ENCODE data around the gene TCTN1.

The TCTN1 gene

DNA sequence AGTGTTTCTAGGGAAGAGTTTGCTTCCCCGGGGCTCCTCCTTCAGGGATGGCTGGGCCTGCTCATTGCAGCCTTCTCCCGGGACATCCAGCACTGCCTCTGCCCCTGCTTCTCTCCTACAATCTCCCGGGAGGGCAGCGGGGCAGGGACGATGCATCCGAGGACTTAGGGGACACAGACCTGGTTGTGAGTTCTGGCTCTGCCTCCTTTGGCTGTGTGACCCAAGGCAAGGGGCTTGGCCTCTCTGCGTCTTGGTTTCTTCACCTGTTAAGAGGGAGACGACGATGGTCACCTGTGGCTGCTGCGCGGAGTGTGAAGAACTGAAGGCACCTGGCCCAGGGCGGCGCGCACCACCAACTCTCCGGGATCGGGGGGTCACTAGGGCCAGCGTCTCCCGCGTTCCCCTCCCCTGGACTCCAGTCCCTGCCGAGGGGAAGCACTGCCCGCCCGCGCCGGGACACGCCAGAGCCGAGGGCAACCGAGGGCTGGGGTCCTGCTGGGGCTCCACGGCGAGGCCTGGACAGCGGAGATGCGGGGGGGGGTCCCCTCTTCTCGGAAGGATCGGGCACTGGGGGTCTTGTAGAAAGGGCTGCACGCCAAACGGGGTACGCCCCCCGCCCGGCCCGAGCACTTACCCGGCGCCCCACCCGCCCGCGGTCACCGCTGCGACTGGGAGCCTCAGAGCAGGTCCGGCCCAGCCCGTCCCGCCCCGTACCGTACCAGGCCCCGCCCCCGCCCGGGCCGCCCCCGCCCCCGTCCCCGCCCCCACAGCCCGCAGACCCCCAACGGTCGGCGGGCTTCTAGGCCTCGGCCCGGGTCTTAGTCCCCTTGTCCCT lies 74.7 kb downstream of the TCTN1 start, which contains the start of gene HVCN1:
Gene HVCN1 (minus strand): TSS at position 670 of the 835 bp plus-strand sequence. CDS start 5,870 bp downstream, outside the sequence.
- peaks cover 0 to 4% of the 10 kb centered on the region in 2 donors for H3K9me3 ChIP-seq (replicated peaks in 1 of 2; ENCODE audit: control insufficient read depth in 2 of 2, insufficient read depth in 1 of 2, low read depth in 1 of 2, low read length in 2 of 2)
- peak within 1 kb of the TSS; percentile 30 to 89 for H3K4me3 ChIP-seq (ENCODE audit: low read length in 2 of 2)
- peak within 1 kb of the TSS; percentile 76 for H3K14ac ChIP-seq (ENCODE audit: low read length)
- no peaks in the 10 kb centered on the region for H3K79me1 ChIP-seq (ENCODE audit: low read depth, low read length)
- H3K4ac ChIP-seq (ENCODE audit: low read length): peak within 1 kb of the TSS; percentile 93
- H2BK15ac ChIP-seq (ENCODE audit: low read length): peak within 1 kb of the TSS; percentile 84
- H3K4me1 ChIP-seq (ENCODE audit: control insufficient read depth in 2 of 2, insufficient read depth in 1 of 2, low read depth in 1 of 2, low read length in 2 of 2): peaks cover 0 to 13% of the 10 kb centered on the region in 2 donors
- H2BK12ac ChIP-seq (ENCODE audit: low read length): peak within 1 kb of the TSS; percentile 64
- peak within 1 kb of the TSS; percentile 83 for H2AK5ac ChIP-seq (ENCODE audit: low read depth, low read length)
- H4K8ac ChIP-seq (ENCODE audit: low read depth, low read length): peak within 1 kb of the TSS; percentile 100
- H2BK5ac ChIP-seq (ENCODE audit: low read length): peak within 1 kb of the TSS; percentile 87
- peak within 1 kb of the TSS; percentile 11 for H4K91ac ChIP-seq (ENCODE audit: low read depth, low read length, poor library complexity)
- H2BK120ac ChIP-seq (ENCODE audit: low read depth, low read length): peak within 1 kb of the TSS; percentile 74
- DNase-seq (ENCODE audit: low spot score): peak; percentile 14
- peak within 1 kb of the TSS; percentile 91 for H3K9ac ChIP-seq (ENCODE audit: low read depth, low read length, poor library complexity)
- H3K4me2 ChIP-seq (ENCODE audit: insufficient read depth, low read length, poor library complexity, severe bottlenecking): peak within 1 kb of the TSS; percentile 76
- H3K23ac ChIP-seq (ENCODE audit: low read depth, low read length, poor library complexity): peak within 1 kb of the TSS; percentile 29
- H3K36me3 ChIP-seq (replicated peaks in 1 of 2; ENCODE audit: control insufficient read depth in 2 of 2, insufficient read depth in 2 of 2, low read length in 2 of 2): no peaks in the 10 kb centered on the region
- no CpG with 5 or more reads among the region's 64 CpGs for WGBS, 2 donors (ENCODE audit: extremely low coverage in 2 of 2, insufficient read length in 2 of 2, insufficient replicate concordance in 1 of 2)
- peak within 1 kb of the TSS; percentile 99 for H3K18ac ChIP-seq (ENCODE audit: low read length)
- H3K27me3 ChIP-seq (ENCODE audit: control insufficient read depth in 3 of 3, insufficient read depth in 3 of 3, low read depth in 1 of 3, low read length in 3 of 3): peaks cover 0 to 63% (median 10%) of the 10 kb centered on the region in 3 experiments
- H3K27ac ChIP-seq (replicated peaks; ENCODE audit: low read length): peak within 1 kb of the TSS; percentile 23
- H2AFZ ChIP-seq (ENCODE audit: low read length): peak within 1 kb of the TSS; percentile 89

DNA sequence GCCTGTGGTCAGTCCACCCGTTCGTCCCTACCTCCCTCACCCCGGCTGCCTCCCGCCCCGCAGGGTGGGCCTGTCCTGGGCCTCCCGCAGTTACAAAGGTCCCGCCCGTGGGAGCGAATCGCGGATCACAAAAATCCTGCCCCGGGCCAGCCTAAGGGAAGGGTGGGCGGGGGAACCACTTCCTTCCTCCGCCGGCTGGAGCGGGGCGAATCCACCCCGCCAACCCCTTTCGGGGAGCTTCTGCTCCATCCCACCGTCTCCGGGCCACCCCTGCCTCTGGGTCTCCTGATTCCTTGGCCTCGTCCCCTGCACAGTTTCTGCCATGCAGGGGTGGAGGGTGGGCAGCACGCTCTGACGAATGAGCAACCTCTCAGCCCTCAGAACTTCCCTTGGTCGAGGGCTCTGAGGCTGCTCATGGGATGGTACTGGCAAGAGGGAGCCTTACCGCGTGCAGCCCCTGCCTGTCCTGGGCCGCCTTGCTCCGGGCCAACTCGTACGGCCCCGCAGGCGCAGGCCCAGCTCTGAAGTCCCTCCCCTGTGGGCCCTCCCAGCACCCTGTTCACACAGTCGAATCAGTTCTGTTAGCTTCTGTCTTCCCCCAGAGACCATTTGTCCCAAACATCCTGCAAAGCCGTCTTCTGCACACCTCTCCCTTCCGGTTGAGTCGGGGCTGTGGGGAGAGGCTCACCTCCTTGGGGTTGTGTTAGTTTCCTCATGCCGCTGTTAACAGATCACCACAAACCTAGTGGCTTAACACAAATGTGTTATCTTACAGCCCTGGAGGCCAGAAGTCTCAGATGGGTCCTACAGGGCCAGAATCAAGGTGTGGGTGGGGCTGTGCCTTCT lies 75.6 kb downstream of the TCTN1 start:
- DNase-seq (ENCODE audit: low spot score): peak; percentile 57

DNA sequence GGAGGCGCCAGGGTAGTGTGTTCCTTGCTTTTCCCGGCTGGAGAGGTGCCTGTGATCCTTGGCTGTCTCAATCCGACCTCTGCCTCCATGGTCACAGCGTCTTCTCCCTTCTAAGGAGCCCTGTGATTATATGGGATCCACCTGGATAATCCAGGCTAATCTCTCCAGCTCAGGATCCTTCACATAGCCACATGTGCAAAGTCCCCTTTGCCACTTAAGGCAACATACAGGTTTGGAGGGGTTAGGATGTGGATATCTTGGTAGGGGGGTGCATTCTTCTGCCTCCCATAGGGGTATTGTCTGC lies 76.2 kb downstream of the TCTN1 start:
- H3K18ac ChIP-seq (ENCODE audit: low read length): peak overlapping the region; percentile 99
- H3K9ac ChIP-seq (ENCODE audit: low read depth, low read length, poor library complexity): no peak overlapping the region
- no peak overlapping the region for H3K4ac ChIP-seq (ENCODE audit: low read length)
- H2AFZ ChIP-seq (ENCODE audit: low read length): peak overlapping the region; percentile 89
- H4K91ac ChIP-seq (ENCODE audit: low read depth, low read length, poor library complexity): no peak overlapping the region
- H3K79me1 ChIP-seq (ENCODE audit: low read depth, low read length): no peaks in the 10 kb centered on the region
- H3K4me1 ChIP-seq (ENCODE audit: control insufficient read depth in 2 of 2, insufficient read depth in 1 of 2, low read depth in 1 of 2, low read length in 2 of 2): peaks cover 0 to 13% of the 10 kb centered on the region in 2 donors
- WGBS, 2 donors (ENCODE audit: extremely low coverage in 2 of 2, insufficient read length in 2 of 2, insufficient replicate concordance in 1 of 2): no CpG with 5 or more reads among the region's 4 CpGs
- no peak overlapping the region for H3K4me3 ChIP-seq (ENCODE audit: low read length in 2 of 2)
- no peak overlapping the region for H4K8ac ChIP-seq (ENCODE audit: low read depth, low read length)
- H2BK15ac ChIP-seq (ENCODE audit: low read length): peak overlapping the region; percentile 57
- no peak overlapping the region for H2BK5ac ChIP-seq (ENCODE audit: low read length)
- no peak overlapping the region for H3K27ac ChIP-seq (replicated peaks; ENCODE audit: low read length)
- H2AK5ac ChIP-seq (ENCODE audit: low read depth, low read length): no peak overlapping the region
- H2BK120ac ChIP-seq (ENCODE audit: low read depth, low read length): peak overlapping the region; percentile 35
- H3K9me3 ChIP-seq (replicated peaks in 1 of 2; ENCODE audit: control insufficient read depth in 2 of 2, insufficient read depth in 1 of 2, low read depth in 1 of 2, low read length in 2 of 2): peaks cover 0 to under 1% of the 10 kb centered on the region in 2 donors
- H3K14ac ChIP-seq (ENCODE audit: low read length): no peak overlapping the region
- no peaks in the 10 kb centered on the region for H3K36me3 ChIP-seq (replicated peaks in 1 of 2; ENCODE audit: control insufficient read depth in 2 of 2, insufficient read depth in 2 of 2, low read length in 2 of 2)
- H3K27me3 ChIP-seq (ENCODE audit: control insufficient read depth in 3 of 3, insufficient read depth in 3 of 3, low read depth in 1 of 3, low read length in 3 of 3): peaks cover 0 to 57% (median 10%) of the 10 kb centered on the region in 3 experiments
- no peak for DNase-seq (ENCODE audit: low spot score)
- H3K4me2 ChIP-seq (ENCODE audit: insufficient read depth, low read length, poor library complexity, severe bottlenecking): no peak overlapping the region
- H3K23ac ChIP-seq (ENCODE audit: low read depth, low read length, poor library complexity): no peak overlapping the region
- H2BK12ac ChIP-seq (ENCODE audit: low read length): no peak overlapping the region

More for the DNA sequence above, 75.6 kb downstream of the TCTN1 start:
- Histone ChIP-seq H2AFZ (ENCODE audit: low read length) (peak overlapping the region; percentile 89), H3K4ac (ENCODE audit: low read length) (peak overlapping the region; percentile 93), H2BK12ac (ENCODE audit: low read length) (no peak overlapping the region), H2BK5ac (ENCODE audit: low read length) (peak overlapping the region; percentile 87), H3K79me1 (ENCODE audit: low read depth, low read length) (no peaks in the 10 kb centered on the region), H2BK120ac (ENCODE audit: low read depth, low read length) (peak overlapping the region; percentile 74), H3K27ac (replicated peaks; ENCODE audit: low read length) (peak overlapping the region; percentile 23), H3K18ac (ENCODE audit: low read length) (peak overlapping the region; percentile 99), H3K4me2 (ENCODE audit: insufficient read depth, low read length, poor library complexity, severe bottlenecking) (peak overlapping the region; percentile 68), H2AK5ac (ENCODE audit: low read depth, low read length) (peak overlapping the region; percentile 73), H4K8ac (ENCODE audit: low read depth, low read length) (peak overlapping the region; percentile 100), H3K4me1 (ENCODE audit: control insufficient read depth in 2 of 2, insufficient read depth in 1 of 2, low read depth in 1 of 2, low read length in 2 of 2) (peaks cover 0 to 13% of the 10 kb centered on the region in 2 donors), H3K9me3 (replicated peaks in 1 of 2; ENCODE audit: control insufficient read depth in 2 of 2, insufficient read depth in 1 of 2, low read depth in 1 of 2, low read length in 2 of 2) (peaks cover 0 to 4% of the 10 kb centered on the region in 2 donors), H4K91ac (ENCODE audit: low read depth, low read length, poor library complexity) (peak overlapping the region; percentile 11), H2BK15ac (ENCODE audit: low read length) (peak overlapping the region; percentile 57), H3K14ac (ENCODE audit: low read length) (no peak overlapping the region), H3K36me3 (replicated peaks in 1 of 2; ENCODE audit: control insufficient read depth in 2 of 2, insufficient read depth in 2 of 2, low read length in 2 of 2) (no peaks in the 10 kb centered on the region), H3K27me3 (ENCODE audit: control insufficient read depth in 3 of 3, insufficient read depth in 3 of 3, low read depth in 1 of 3, low read length in 3 of 3) (peaks cover 0 to 63% (median 10%) of the 10 kb centered on the region in 3 experiments), H3K9ac (ENCODE audit: low read depth, low read length, poor library complexity) (peak overlapping the region; percentile 91), H3K4me3 (ENCODE audit: low read length in 2 of 2) (peak overlapping the region; percentile 22 to 76), H3K23ac (ENCODE audit: low read depth, low read length, poor library complexity) (peak overlapping the region; percentile 29)
- WGBS, 2 donors (ENCODE audit: extremely low coverage in 2 of 2, insufficient read length in 2 of 2, insufficient replicate concordance in 1 of 2): no CpG with 5 or more reads among the region's 38 CpGs

Measured in neuronal stem cell (in vitro differentiated cells).